Suprapubic skin (tissue), 3 donors: ENCODE measurements around the gene ZCCHC7.

Source experiments
- CTCF ChIP-seq, 2 donors: fragments of 200-600 bp in 1 of 2; fragments of 450-650 bp in 1 of 2; sonication (generic) in 1 of 2; IDR thresholded peaks; one replicate each; pipeline ENCODE4 v1.5.1; 2016 to 2019; ENCODE audit warnings: antibody characterized with exemption in 2 of 2, mild to moderate bottlenecking in 1 of 2, moderate library complexity in 1 of 2
- EP300 ChIP-seq: sonication (generic); formaldehyde crosslinking; IDR thresholded peaks from one replicate; pipeline ENCODE4 v1.6.1; 2017; ENCODE audit warnings: antibody characterized with exemption
- POLR2A ChIP-seq, 2 donors: fragments of 450-650 bp; IDR thresholded peaks; one replicate each; pipeline ENCODE4 v1.6.1; 2017; ENCODE audit warnings: antibody characterized with exemption in 2 of 2, mild to moderate bottlenecking in 2 of 2, moderate library complexity in 2 of 2

- TF ChIP-seq CTCF (IDR thresholded peaks at IDR 0.05) (no peak), POLR2A (IDR thresholded peaks at IDR 0.05) (no peak), EP300 (no peak)
These were observed 131.1 kb downstream of the ZCCHC7 start for GRCh38 chr9:37251452-37251851.
